ENCODE measurements around the gene BPIFB1. TPM values are rescaled to one million over a fixed set of nuclear protein-coding genes. Genes with fewer than 3 reads are reported as not detected.

Gene BPIFB1
- polyA plus RNA-seq, 4 donors: 1.3 TPM; not detected in 3

GRCh38 chr20:33316958-33317357, 33.9 kb downstream of the BPIFB1 start:
- Histone ChIP-seq H3K9me3 (ENCODE audit: control insufficient read depth in 2 of 2, insufficient read depth in 1 of 2, low read depth in 1 of 2, low read length in 1 of 2) (no peaks in the 10 kb centered on the region), H3K36me3 (ENCODE audit: control insufficient read depth in 3 of 3, insufficient read depth in 2 of 3, low read depth in 1 of 3, low read length in 3 of 3) (no peaks in the 10 kb centered on the region), H3K4me1 (ENCODE audit: control insufficient read depth in 3 of 3, insufficient read depth in 2 of 3, low read depth in 1 of 3, low read length in 2 of 3) (no peaks in the 10 kb centered on the region), H3K27ac (ENCODE audit: low read depth in 1 of 3, low read length in 2 of 3) (no peak overlapping the region), H3K4me3 (ENCODE audit: low read depth in 1 of 3, low read length in 3 of 3) (no peak overlapping the region), H3K27me3 (ENCODE audit: control insufficient read depth in 3 of 3, insufficient read depth in 3 of 3, low read length in 3 of 3) (peaks cover 0 to 6% (median 0%) of the 10 kb centered on the region in 3 donors)
- DNase-seq (no peak), FAIRE-seq (no peak)
- WGBS, 3 donors: 76 to 86% (median 84%) methylated on average over 2 to 3 of the region's 3 CpGs

DNA sequence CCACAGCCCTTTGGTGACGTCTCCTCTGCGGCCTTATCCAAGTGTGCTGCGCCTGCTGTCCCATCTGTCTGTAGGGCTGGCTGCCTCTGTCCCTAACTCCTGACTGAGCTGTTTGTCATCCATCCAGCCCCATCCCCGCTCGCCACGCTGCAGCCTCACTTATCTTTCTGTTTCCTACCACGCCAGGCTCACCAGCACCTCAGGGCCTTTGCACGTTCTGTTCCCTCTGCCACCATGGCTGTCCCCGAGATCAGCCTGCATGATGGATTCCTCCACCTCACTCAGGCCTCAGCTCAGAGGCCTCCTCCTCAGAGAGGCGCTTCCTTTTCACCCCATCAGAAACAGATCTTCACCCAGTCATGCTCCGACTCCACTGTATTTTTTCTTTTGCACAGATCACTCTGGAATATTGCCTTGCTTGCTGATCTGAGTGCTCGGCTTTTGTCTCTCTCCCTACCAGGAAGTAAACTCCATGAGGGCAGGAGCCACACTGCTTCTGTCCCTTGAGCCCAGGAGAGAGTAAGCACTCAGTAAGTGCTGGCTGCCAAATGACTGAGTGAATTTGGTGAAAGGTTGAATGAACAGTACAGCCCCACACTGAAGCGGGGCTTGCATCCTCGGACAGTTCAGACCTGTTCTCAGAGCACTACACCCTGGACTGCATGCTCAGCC, 34.5 kb downstream of the BPIFB1 start:
- Histone ChIP-seq H3K27me3 (ENCODE audit: control insufficient read depth in 3 of 3, insufficient read depth in 3 of 3, low read length in 3 of 3) (peaks cover 0 to 6% (median 0%) of the 10 kb centered on the region in 3 donors), H3K27ac (ENCODE audit: low read depth in 1 of 3, low read length in 2 of 3) (no peak overlapping the region), H3K9me3 (ENCODE audit: control insufficient read depth in 2 of 2, insufficient read depth in 1 of 2, low read depth in 1 of 2, low read length in 1 of 2) (no peaks in the 10 kb centered on the region), H3K4me1 (ENCODE audit: control insufficient read depth in 3 of 3, insufficient read depth in 2 of 3, low read depth in 1 of 3, low read length in 2 of 3) (no peaks in the 10 kb centered on the region), H3K4me3 (ENCODE audit: low read depth in 1 of 3, low read length in 3 of 3) (no peak overlapping the region), H3K36me3 (ENCODE audit: control insufficient read depth in 3 of 3, insufficient read depth in 2 of 3, low read depth in 1 of 3, low read length in 3 of 3) (no peaks in the 10 kb centered on the region)
- DNase-seq (no peak), FAIRE-seq (no peak)
- 80 to 87% (median 83%) methylated on average over 14 of the region's 14 CpGs for WGBS, 3 donors

- DNase-seq (no peak), FAIRE-seq (no peak)
- Histone ChIP-seq H3K36me3 (ENCODE audit: control insufficient read depth in 3 of 3, insufficient read depth in 2 of 3, low read depth in 1 of 3, low read length in 3 of 3) (no peaks in the 10 kb centered on the region), H3K4me1 (ENCODE audit: control insufficient read depth in 3 of 3, insufficient read depth in 2 of 3, low read depth in 1 of 3, low read length in 2 of 3) (no peaks in the 10 kb centered on the region), H3K9me3 (ENCODE audit: control insufficient read depth in 2 of 2, insufficient read depth in 1 of 2, low read depth in 1 of 2, low read length in 1 of 2) (no peaks in the 10 kb centered on the region), H3K27me3 (ENCODE audit: control insufficient read depth in 3 of 3, insufficient read depth in 3 of 3, low read length in 3 of 3) (peaks cover 0 to 6% (median 0%) of the 10 kb centered on the region in 3 donors), H3K4me3 (ENCODE audit: low read depth in 1 of 3, low read length in 3 of 3) (no peak overlapping the region), H3K27ac (ENCODE audit: low read depth in 1 of 3, low read length in 2 of 3) (no peak overlapping the region)
- WGBS, 3 donors: 31 to 38% (median 34%) methylated on average over 5 of the region's 5 CpGs
These were observed 35.0 kb downstream of the BPIFB1 start for GRCh38 chr20:33318096-33318429.

- H3K27me3 ChIP-seq (ENCODE audit: control insufficient read depth in 3 of 3, insufficient read depth in 3 of 3, low read length in 3 of 3): peaks cover 0 to 6% (median 2%) of the 10 kb centered on the region in 3 donors
- FAIRE-seq (no peak), DNase-seq (no peak)
- WGBS, 3 donors: 62 to 71% (median 63%) methylated on average over 10 of the region's 10 CpGs
- H3K36me3 ChIP-seq (ENCODE audit: control insufficient read depth in 3 of 3, insufficient read depth in 2 of 3, low read depth in 1 of 3, low read length in 3 of 3): no peaks in the 10 kb centered on the region
- H3K9me3 ChIP-seq (ENCODE audit: control insufficient read depth in 2 of 2, insufficient read depth in 1 of 2, low read depth in 1 of 2, low read length in 1 of 2): no peaks in the 10 kb centered on the region
- H3K27ac ChIP-seq (ENCODE audit: low read depth in 1 of 3, low read length in 2 of 3): no peak overlapping the region
- no peak overlapping the region for H3K4me3 ChIP-seq (ENCODE audit: low read depth in 1 of 3, low read length in 3 of 3)
- no peaks in the 10 kb centered on the region for H3K4me1 ChIP-seq (ENCODE audit: control insufficient read depth in 3 of 3, insufficient read depth in 2 of 3, low read depth in 1 of 3, low read length in 2 of 3)
These were observed 37.0 kb downstream of the BPIFB1 start for GRCh38 chr20:33320006-33320405.

DNA sequence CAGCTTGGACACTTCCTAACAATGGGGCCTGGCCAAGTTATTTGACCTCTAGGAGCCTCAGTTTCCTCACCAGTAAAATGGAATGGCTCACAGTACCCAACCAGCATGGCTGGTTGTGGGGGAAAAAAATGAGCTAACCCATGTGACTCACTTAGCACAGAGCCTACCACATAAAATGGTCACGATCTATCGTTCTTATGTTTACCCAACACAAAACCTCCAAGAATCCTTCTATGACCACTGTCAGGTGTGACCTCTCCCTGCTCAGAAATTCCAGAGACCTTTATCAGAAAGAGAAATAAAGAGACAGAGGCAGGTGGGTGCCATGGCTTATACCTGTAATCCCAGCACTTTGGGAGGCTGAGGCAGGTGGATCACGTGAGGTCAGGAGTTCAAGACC, 39.4 kb downstream of the BPIFB1 start:
- H3K4me1 ChIP-seq (ENCODE audit: control insufficient read depth in 3 of 3, insufficient read depth in 2 of 3, low read depth in 1 of 3, low read length in 2 of 3): no peaks in the 10 kb centered on the region
- no peaks in the 10 kb centered on the region for H3K9me3 ChIP-seq (ENCODE audit: control insufficient read depth in 2 of 2, insufficient read depth in 1 of 2, low read depth in 1 of 2, low read length in 1 of 2)
- no peak overlapping the region for H3K27ac ChIP-seq (ENCODE audit: low read depth in 1 of 3, low read length in 2 of 3)
- DNase-seq (no peak), FAIRE-seq (no peak)
- H3K36me3 ChIP-seq (ENCODE audit: control insufficient read depth in 3 of 3, insufficient read depth in 2 of 3, low read depth in 1 of 3, low read length in 3 of 3): no peaks in the 10 kb centered on the region
- H3K27me3 ChIP-seq (ENCODE audit: control insufficient read depth in 3 of 3, insufficient read depth in 3 of 3, low read length in 3 of 3): peaks cover 0 to 5% (median 2%) of the 10 kb centered on the region in 3 donors
- WGBS, 3 donors: 63 to 70% (median 65%) methylated on average over 2 to 3 of the region's 3 CpGs
- no peak overlapping the region for H3K4me3 ChIP-seq (ENCODE audit: low read depth in 1 of 3, low read length in 3 of 3)

- no peaks in the 10 kb centered on the region for H3K9me3 ChIP-seq (ENCODE audit: control insufficient read depth in 2 of 2, insufficient read depth in 1 of 2, low read depth in 1 of 2, low read length in 1 of 2)
- peaks cover 0 to 3% (median 2%) of the 10 kb centered on the region in 3 donors for H3K27me3 ChIP-seq (ENCODE audit: control insufficient read depth in 3 of 3, insufficient read depth in 3 of 3, low read length in 3 of 3)
- no peak overlapping the region for H3K4me3 ChIP-seq (ENCODE audit: low read depth in 1 of 3, low read length in 3 of 3)
- no peak for DNase-seq
- H3K36me3 ChIP-seq (ENCODE audit: control insufficient read depth in 3 of 3, insufficient read depth in 2 of 3, low read depth in 1 of 3, low read length in 3 of 3): no peaks in the 10 kb centered on the region
- no peaks in the 10 kb centered on the region for H3K4me1 ChIP-seq (ENCODE audit: control insufficient read depth in 3 of 3, insufficient read depth in 2 of 3, low read depth in 1 of 3, low read length in 2 of 3)
- WGBS, 3 donors: 37 to 44% (median 39%) methylated on average over 8 of the region's 8 CpGs
- FAIRE-seq: no peak
- no peak overlapping the region for H3K27ac ChIP-seq (ENCODE audit: low read depth in 1 of 3, low read length in 2 of 3)
These were observed 40.2 kb downstream of the BPIFB1 start for GRCh38 chr20:33323236-33323635.

DNA sequence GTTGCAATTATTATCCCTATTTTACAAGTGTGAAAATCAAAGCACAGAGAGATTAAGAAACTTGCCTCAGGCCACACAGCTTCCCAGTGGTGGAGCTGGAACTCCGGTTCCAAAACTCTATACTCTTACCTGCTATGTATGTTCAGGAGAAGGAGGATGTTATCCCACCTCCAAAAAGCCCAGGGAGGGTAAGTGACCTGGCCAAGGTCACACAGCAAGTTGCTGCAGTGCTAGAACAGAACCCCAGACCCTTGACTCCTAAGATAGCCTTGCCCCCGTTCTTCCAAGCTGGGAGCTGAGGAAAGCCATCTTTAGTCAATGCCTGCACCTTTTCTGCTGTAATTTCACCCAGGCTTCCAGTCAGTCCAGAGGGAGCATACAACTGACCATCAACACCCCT, 42.3 kb downstream of the BPIFB1 start:
- Histone ChIP-seq H3K4me1 (ENCODE audit: control insufficient read depth in 3 of 3, insufficient read depth in 2 of 3, low read depth in 1 of 3, low read length in 2 of 3) (no peaks in the 10 kb centered on the region), H3K9me3 (ENCODE audit: control insufficient read depth in 2 of 2, insufficient read depth in 1 of 2, low read depth in 1 of 2, low read length in 1 of 2) (no peaks in the 10 kb centered on the region), H3K36me3 (ENCODE audit: control insufficient read depth in 3 of 3, insufficient read depth in 2 of 3, low read depth in 1 of 3, low read length in 3 of 3) (no peaks in the 10 kb centered on the region), H3K27me3 (ENCODE audit: control insufficient read depth in 3 of 3, insufficient read depth in 3 of 3, low read length in 3 of 3) (peaks cover 0 to 3% (median 0%) of the 10 kb centered on the region in 3 donors), H3K27ac (ENCODE audit: low read depth in 1 of 3, low read length in 2 of 3) (no peak overlapping the region), H3K4me3 (ENCODE audit: low read depth in 1 of 3, low read length in 3 of 3) (no peak overlapping the region)
- no peak for DNase-seq
- 75 to 90% (median 76%) methylated on average over 2 of the region's 2 CpGs for WGBS, 3 donors
- FAIRE-seq: no peak

DNA sequence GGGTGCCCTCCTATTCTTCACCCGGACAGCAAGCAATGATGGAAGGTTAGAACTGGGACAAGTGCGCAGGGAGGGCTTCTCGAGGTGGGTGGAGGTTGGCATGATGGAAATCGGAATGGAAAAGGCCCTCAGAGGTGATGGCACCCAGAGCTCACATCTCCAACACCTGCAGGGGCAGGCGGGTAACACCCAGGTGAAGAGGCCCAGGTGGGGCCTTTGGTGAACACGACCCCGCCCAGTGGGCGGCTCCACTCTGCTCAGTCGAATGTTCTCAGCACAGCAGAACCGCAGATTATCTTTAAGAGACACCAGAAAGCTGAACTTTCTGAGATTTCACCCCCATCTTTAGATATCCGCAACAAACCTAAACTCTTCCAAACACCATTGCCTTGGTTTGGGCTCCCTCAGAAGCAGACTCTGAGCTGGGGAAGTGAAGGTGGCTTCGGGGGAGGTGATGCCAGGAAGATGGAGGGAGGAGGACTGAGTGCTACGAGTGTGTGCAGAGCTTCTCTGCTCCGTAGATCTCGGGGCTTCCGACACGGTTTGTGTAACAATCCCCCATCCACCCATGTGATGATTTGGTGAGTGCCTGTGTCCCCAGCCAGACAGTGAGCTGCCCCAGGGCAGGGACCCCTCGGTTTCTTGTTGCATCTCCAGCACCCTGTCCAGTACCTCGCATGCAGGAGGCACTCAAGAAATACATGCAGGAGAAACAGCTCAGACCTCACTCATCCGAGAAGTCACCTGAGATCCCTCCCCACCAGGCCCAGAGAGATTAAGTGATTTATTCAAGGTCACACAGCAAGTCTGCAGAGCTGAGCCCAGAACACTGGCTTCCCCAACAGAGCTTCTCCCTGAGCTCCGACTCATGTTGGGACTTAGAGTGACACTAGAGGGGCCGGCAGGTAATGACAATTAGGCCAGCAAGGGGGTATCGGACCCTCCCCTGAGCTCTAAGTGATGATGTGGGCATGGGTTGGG, 45.4 kb downstream of the BPIFB1 start:
- no peaks in the 10 kb centered on the region for H3K9me3 ChIP-seq (ENCODE audit: control insufficient read depth in 2 of 2, insufficient read depth in 1 of 2, low read depth in 1 of 2, low read length in 1 of 2)
- 56 to 71% (median 65%) methylated on average over 23 of the region's 23 CpGs for WGBS, 3 donors
- no peak for FAIRE-seq

More for the DNA sequence above, 45.4 kb downstream of the BPIFB1 start:
- no peak overlapping the region for H3K27ac ChIP-seq (ENCODE audit: low read depth in 1 of 3, low read length in 2 of 3)
- H3K4me1 ChIP-seq (ENCODE audit: control insufficient read depth in 3 of 3, insufficient read depth in 2 of 3, low read depth in 1 of 3, low read length in 2 of 3): no peaks in the 10 kb centered on the region
- H3K27me3 ChIP-seq (ENCODE audit: control insufficient read depth in 3 of 3, insufficient read depth in 3 of 3, low read length in 3 of 3): peaks cover 0 to 4% (median 0%) of the 10 kb centered on the region in 3 donors
- H3K4me3 ChIP-seq (ENCODE audit: low read depth in 1 of 3, low read length in 3 of 3): no peak overlapping the region
- DNase-seq: no peak
- no peaks in the 10 kb centered on the region for H3K36me3 ChIP-seq (ENCODE audit: control insufficient read depth in 3 of 3, insufficient read depth in 2 of 3, low read depth in 1 of 3, low read length in 3 of 3)

Measured in small intestine (tissue), 7 donors.